Choroid plexus epithelial cell (primary cell): Measurements from ENCODE around the gene SNRPN.

ENCODE experiments used
- DNase-seq: peaks from one replicate; pipeline ENCODE4 v3.0.0-alpha.2; 2010; ENCODE audit warnings: low read depth
- H3K4me3 ChIP-seq: 2 replicates; pipeline ENCODE4 v1.5.1; 2011; ENCODE audit warnings: low read depth, mild to moderate bottlenecking, control low read depth, low read length, moderate library complexity
- CTCF ChIP-seq: conservative IDR thresholded peaks from 2 replicates; pipeline ENCODE4 v1.5.1; 2011; ENCODE audit warnings: low read depth, mild to moderate bottlenecking, control low read depth, inconsistent platforms, low read length, moderate library complexity

SNRPN gene

DNA sequence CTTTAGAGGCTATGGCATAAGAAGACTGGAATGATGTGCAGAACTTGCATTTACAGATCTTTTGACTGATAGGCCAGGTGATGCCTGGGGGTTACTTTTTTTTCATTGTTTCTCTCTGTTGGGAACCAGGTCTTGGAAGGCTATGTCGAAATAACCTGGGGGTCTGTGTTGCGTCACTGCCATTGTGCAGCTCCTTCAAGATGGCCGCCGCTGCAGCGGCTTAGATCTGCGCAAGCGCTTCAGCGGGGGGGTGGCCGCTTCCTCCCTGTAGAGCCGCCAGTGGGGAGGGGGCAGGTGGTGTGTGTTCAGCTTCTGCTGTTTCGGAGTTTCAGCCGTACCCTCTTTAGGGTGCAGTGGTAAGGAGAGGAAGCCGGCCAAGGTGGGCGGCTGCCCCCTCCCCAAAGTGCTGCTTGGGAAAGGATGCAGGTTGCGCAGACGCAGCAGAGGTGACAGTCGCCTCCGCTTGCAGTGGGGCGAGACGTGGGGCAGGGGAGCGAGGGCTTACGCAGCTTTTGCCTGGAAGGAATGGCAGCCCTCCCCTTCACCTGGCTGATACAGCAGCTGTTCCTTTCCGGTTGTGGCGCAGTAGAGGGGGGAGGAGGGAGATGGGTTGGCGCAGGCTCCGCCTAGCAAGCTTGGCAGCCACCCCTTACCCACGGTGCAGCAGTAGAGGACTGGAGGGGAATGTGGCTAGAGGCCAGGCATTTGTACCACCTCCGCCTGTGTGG lies 1.5 kb downstream of the SNRPN start:
- DNase-seq = peak; percentile 74
- peak overlapping the region; percentile 70 for H3K4me3 ChIP-seq
- TF ChIP-seq CTCF = no peak

- no peak for DNase-seq
- no peak overlapping the region for H3K4me3 ChIP-seq
- TF ChIP-seq CTCF = no peak
Measured at GRCh38 chr15:24957691-24958090, 2.9 kb downstream of the SNRPN start.

DNA sequence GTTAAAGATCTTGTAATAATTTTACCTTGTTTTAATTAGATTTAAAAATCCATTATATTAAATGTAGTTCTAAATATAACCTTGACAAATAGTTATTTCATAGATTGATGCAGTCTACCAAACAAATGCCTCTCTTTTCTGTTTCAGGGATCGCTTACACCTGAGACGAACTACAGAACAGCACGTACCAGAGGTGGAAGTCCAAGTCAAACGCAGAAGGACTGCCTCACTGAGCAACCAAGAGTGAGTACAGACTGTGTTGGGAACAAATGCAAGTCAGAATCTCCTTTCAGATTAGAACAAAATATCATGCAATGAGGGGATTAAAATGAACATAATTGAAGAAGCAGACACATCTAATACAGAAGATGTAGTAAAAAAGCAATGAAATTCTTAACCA lies 7.2 kb downstream of the SNRPN start:
- no peak for TF ChIP-seq CTCF
- DNase-seq = no peak
- H3K4me3 ChIP-seq = no peak overlapping the region

GRCh38 chr15:24962880-24963279 lies 8.1 kb downstream of the SNRPN start:
- DNase-seq = no peak
- no peak overlapping the region for H3K4me3 ChIP-seq
- no peak for TF ChIP-seq CTCF

GRCh38 chr15:24966364-24967103 lies 11.7 kb downstream of the SNRPN start:
- no peak for DNase-seq
- no peak overlapping the region for H3K4me3 ChIP-seq

GRCh38 chr15:24971052-24971451 lies 16.3 kb downstream of the SNRPN start:
- TF ChIP-seq CTCF = no peak
- DNase-seq = no peak
- no peak overlapping the region for H3K4me3 ChIP-seq

More at GRCh38 chr15:24966364-24967103, 11.7 kb downstream of the SNRPN start:
- no peak for TF ChIP-seq CTCF
